ENCODE measurements around the gene SULT4A1. TPM values are rescaled to one million over a fixed set of nuclear protein-coding genes. Genes with fewer than 3 reads are reported as not detected.
A peak's percentile ranks its signal among the peaks of the same experiment; 100 is the strongest.

SULT4A1 gene
- total RNA-seq, 1 experiment from 2014 or later: 15.0 TPM

DNA sequence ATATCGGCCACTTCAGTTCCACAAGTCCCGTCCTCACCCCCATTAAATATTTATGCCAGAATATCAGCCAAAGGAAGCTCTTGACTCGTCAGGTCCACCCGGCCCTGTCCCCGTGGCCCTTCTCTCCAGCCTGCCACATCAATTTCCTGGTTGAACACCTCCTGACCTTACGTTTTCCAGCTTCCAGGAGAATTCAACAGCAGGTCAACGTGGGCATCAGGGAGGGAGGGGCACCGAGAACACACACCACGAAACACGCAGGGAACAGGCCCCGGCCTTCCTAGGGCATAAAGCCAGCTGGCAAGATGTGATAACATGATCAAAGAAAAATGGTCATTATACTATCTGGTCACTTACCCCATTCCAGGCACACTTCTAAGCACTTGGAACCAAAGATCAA is 15.3 kb downstream of the SULT4A1 start:
- Histone ChIP-seq H3K23me2 (ENCODE audit: insufficient read length, low read depth, low read length, poor library complexity, severe bottlenecking) (no peaks in the 10 kb centered on the region), H3K18ac (ENCODE audit: insufficient read length, low read depth, low read length) (no peak overlapping the region), H4K8ac (replicated peaks; ENCODE audit: insufficient read length, low read depth, low read length) (no peak overlapping the region), H2BK12ac (ENCODE audit: insufficient read length, low read depth, low read length) (no peak overlapping the region), H3K79me2 (ENCODE audit: insufficient read depth, low read length) (peaks cover 8% of the 10 kb centered on the region; the same call in 1 of the 2 replicates), H3K27ac (ENCODE audit: insufficient read length, low read depth, low read length) (no peak overlapping the region), H2AK5ac (ENCODE audit: insufficient read length, low read length) (no peak overlapping the region), H2BK20ac (ENCODE audit: low read depth, low read length, poor library complexity, severe bottlenecking) (no peak overlapping the region), H3K79me1 (ENCODE audit: insufficient read depth, low read depth, low read length, poor library complexity, severe bottlenecking) (peaks cover 4% of the 10 kb centered on the region), H3T11ph (ENCODE audit: low read length) (no peak overlapping the region), H3K56ac (ENCODE audit: insufficient read length, low read depth, low read length) (no peak overlapping the region), H2BK15ac (ENCODE audit: low read depth, low read length) (no peak overlapping the region), H4K5ac (ENCODE audit: insufficient read length, low read depth, low read length) (no peak overlapping the region), H3K14ac (ENCODE audit: insufficient read depth, low read length) (no peak overlapping the region), H2BK120ac (ENCODE audit: low read depth, low read length, poor library complexity, severe bottlenecking) (no peak overlapping the region), H3K4ac (ENCODE audit: low read depth, low read length) (no peak overlapping the region), H3K4me2 (ENCODE audit: insufficient read depth, insufficient read length, low read length) (no peak overlapping the region), H2BK5ac (ENCODE audit: insufficient read length, low read length) (no peak overlapping the region), H4K91ac (ENCODE audit: insufficient read length, low read depth, low read length) (no peak overlapping the region), H3K23ac (ENCODE audit: insufficient read length, low read depth, low read length) (no peak overlapping the region), H3K9ac (ENCODE audit: extremely low read depth, insufficient read length, low read length) (no peak overlapping the region), H3K27me3 (ENCODE audit: insufficient read depth, low read length) (no peaks in the 10 kb centered on the region), H4K20me1 (ENCODE audit: control insufficient read depth, insufficient read depth, insufficient read length) (no peaks in the 10 kb centered on the region), H3K9me3 (ENCODE audit: control insufficient read depth, low read depth, low read length) (no peaks in the 10 kb centered on the region), H3K4me1 (ENCODE audit: insufficient read depth, low read length) (no peaks in the 10 kb centered on the region), H2AFZ (ENCODE audit: low read length) (no peak overlapping the region)
- peak overlapping the region in 2 of 3 experiments; percentile 19 to 92; a peak in 3 of 7 replicates for H3K27ac Mint-ChIP-seq
- DNase-seq: no peak
- H3K4me3 Mint-ChIP-seq: no peak overlapping the region
- no CpG with 5 or more reads among the region's 11 CpGs for WGBS (ENCODE audit: extremely low coverage, insufficient read length, low lambda C conversion rate)
- TF ChIP-seq, protein P1, sequence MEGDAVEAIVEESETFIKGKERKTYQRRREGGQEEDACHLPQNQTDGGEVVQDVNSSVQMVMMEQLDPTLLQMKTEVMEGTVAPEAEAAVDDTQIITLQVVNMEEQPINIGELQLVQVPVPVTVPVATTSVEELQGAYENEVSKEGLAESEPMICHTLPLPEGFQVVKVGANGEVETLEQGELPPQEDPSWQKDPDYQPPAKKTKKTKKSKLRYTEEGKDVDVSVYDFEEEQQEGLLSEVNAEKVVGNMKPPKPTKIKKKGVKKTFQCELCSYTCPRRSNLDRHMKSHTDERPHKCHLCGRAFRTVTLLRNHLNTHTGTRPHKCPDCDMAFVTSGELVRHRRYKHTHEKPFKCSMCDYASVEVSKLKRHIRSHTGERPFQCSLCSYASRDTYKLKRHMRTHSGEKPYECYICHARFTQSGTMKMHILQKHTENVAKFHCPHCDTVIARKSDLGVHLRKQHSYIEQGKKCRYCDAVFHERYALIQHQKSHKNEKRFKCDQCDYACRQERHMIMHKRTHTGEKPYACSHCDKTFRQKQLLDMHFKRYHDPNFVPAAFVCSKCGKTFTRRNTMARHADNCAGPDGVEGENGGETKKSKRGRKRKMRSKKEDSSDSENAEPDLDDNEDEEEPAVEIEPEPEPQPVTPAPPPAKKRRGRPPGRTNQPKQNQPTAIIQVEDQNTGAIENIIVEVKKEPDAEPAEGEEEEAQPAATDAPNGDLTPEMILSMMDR (conservative IDR thresholded peaks at IDR 0.05): no peak
- H3K36me3 Mint-ChIP-seq (ENCODE audit: insufficient read depth in 1 of 3, low read depth in 3 of 3): peaks cover 1 to 14% (median 3%) of the 10 kb centered on the region in 3 experiments; a peak in 4 of 7 replicates
- peaks cover 2% of the 10 kb centered on the region; the same call in 1 of the 2 replicates for H3K27me3 Mint-ChIP-seq (ENCODE audit: low read depth)
- peaks cover 48 to 50% of the 10 kb centered on the region in 2 experiments for H3K4me1 Mint-ChIP-seq
- H3K9me3 Mint-ChIP-seq: no peaks in the 10 kb centered on the region

Measured in H9 (cell line).